Esophagus mucosa (tissue), 1 donor: ENCODE measurements around the gene PBX2. TPM values are rescaled to one million over a fixed set of nuclear protein-coding genes. Genes with fewer than 3 reads are reported as not detected.

Source experiments
- ATAC-seq: fragments of 200-7000 bp; cut with Tn5 transposase; one replicate; pipeline ENCODE4 v1.9.1; 2020
- total RNA-seq: library from RNA; stranded (reverse); gene quantifications from one replicate; pipeline ENCODE4 v1.2.4, GENCODE V29; 2023
- donor health status: DM: yes; HTN: yes; CAD: no.

Gene PBX2
- total RNA-seq, 1 donor from 2014 or later, result 34.7 TPM

- no peak for ATAC-seq
Observed at GRCh38 chr6:32170294-32170693, 19.7 kb downstream of the PBX2 start.

GRCh38 chr6:32168807-32169591, 21.0 kb downstream of the PBX2 start:
- ATAC-seq, result no peak

GRCh38 chr6:32168350-32168749, 21.7 kb downstream of the PBX2 start:
- ATAC-seq, result no peak

GRCh38 chr6:32167761-32168262, 22.2 kb downstream of the PBX2 start:
- ATAC-seq, result no peak

GRCh38 chr6:32167154-32167760, 22.7 kb downstream of the PBX2 start:
- no peak for ATAC-seq

- no peak for ATAC-seq
Observed at GRCh38 chr6:32166411-32167061, 23.5 kb downstream of the PBX2 start.

- ATAC-seq, result no peak
Observed at GRCh38 chr6:32164295-32164694, 25.7 kb downstream of the PBX2 start, which contains the start of gene EGFL8. Gene EGFL8 (plus strand): TSS chr6:32164595. CDS start chr6:32166166, 1,571 bp downstream.

GRCh38 chr6:32163559-32164258, 26.3 kb downstream of the PBX2 start:
- peak; percentile 3 for ATAC-seq

- ATAC-seq, result no peak
Observed at GRCh38 chr6:32158052-32158451, 31.9 kb downstream of the PBX2 start.

- no peak for ATAC-seq
Observed at GRCh38 chr6:32156891-32157290, 33.1 kb downstream of the PBX2 start.

- ATAC-seq, result peak; percentile 73
Observed at GRCh38 chr6:32154514-32155161, 35.4 kb downstream of the PBX2 start.

GRCh38 chr6:32153564-32154513, 36.2 kb downstream of the PBX2 start, which contains the start of gene PPT2:
Gene PPT2 (plus strand): TSS chr6:32154141. CDS start chr6:32154595, 454 bp downstream.
- ATAC-seq, result peak; percentile 68

GRCh38 chr6:32152769-32153563, 37.0 kb downstream of the PBX2 start:
- ATAC-seq, result peak; percentile 62

- ATAC-seq, result no peak
Observed at GRCh38 chr6:32151863-32152768, 37.9 kb downstream of the PBX2 start, which contains the start of gene PRRT1. Gene PRRT1 (minus strand): TSS chr6:32151939. CDS start chr6:32151827, 112 bp downstream.

- no peak for ATAC-seq
Observed at GRCh38 chr6:32151181-32151862, 38.7 kb downstream of the PBX2 start.

- ATAC-seq, result no peak
Observed at GRCh38 chr6:32149932-32150870, 39.8 kb downstream of the PBX2 start.
